Ovary (tissue), 9 donors: Measurements from ENCODE around the gene CHRNA5. TPM values are rescaled to one million over a fixed set of nuclear protein-coding genes. Genes with fewer than 3 reads are reported as not detected.
A peak's percentile ranks its signal among the peaks of the same experiment; 100 is the strongest.
"Not testable (repeated sequence)": the region's sequence is repeated elsewhere in the genome, so short reads cannot be mapped to it uniquely, and the experiment has no call there.

Source experiments
- DNase-seq, 5 donors: peaks; one replicate each; pipeline ENCODE4 v3.0.0-alpha.2; 2019 to 2020
- H3K27ac ChIP-seq, 2 donors: fragments of 200-600 bp; one replicate each; pipeline versions ENCODE4 v1.5.1 to v1.8.0; 2019 to 2022
- H3K27me3 ChIP-seq: fragments of 200-600 bp; one replicate; pipeline ENCODE4 v1.8.0; 2022
- H3K36me3 ChIP-seq: fragments of 200-600 bp; sonication (generic); one replicate; pipeline ENCODE4 v1.5.1; 2019
- H3K4me1 ChIP-seq: one replicate; pipeline ENCODE4 v1.8.1; 2013; ENCODE audit warnings: mild to moderate bottlenecking, moderate library complexity; ENCODE audit not compliant: insufficient read depth
- H3K4me3 ChIP-seq: fragments of 200-600 bp; sonication (generic); one replicate; pipeline ENCODE4 v1.5.1; 2017
- H3K9me3 ChIP-seq, 2 donors: fragments of 200-600 bp in 1 of 2; sonication (generic) in 1 of 2; one replicate each; pipeline versions ENCODE4 v1.5.1 to v1.8.1; 2013 to 2019; ENCODE audit warnings: mild to moderate bottlenecking in 1 of 2, moderate library complexity in 1 of 2
- CTCF ChIP-seq, 3 donors: fragments of 450-650 bp in 2 of 3; fragments of 200-600 bp in 1 of 3; IDR thresholded peaks; one replicate each; pipeline versions ENCODE4 v1.5.1 to v1.8.0; 2016 to 2022; ENCODE audit warnings: antibody characterized with exemption in 3 of 3, mild to moderate bottlenecking in 1 of 3
- EP300 ChIP-seq: sonication (generic); formaldehyde crosslinking; IDR thresholded peaks from one replicate; pipeline ENCODE4 v1.6.1; 2017; ENCODE audit warnings: antibody characterized with exemption
- POLR2A ChIP-seq: fragments of 450-650 bp; IDR thresholded peaks from one replicate; pipeline ENCODE4 v1.6.1; 2017; ENCODE audit warnings: antibody characterized with exemption, mild to moderate bottlenecking, moderate library complexity
- WGBS, 3 donors: extraction: QIAGEN DNeasy Blood & Tissue Kit in 1 of 3; methylation state at CpG; one replicate each; pipeline versions ENCODE4 v1.1.5 to v1.1.7; 2013 to 2017; 5-methylcytosine and 5-hydroxymethylcytosine counted together
- intact Hi-C, 4 donors: fragments of 100-400 bp; cut with DNase I; formaldehyde crosslinking; loops; one replicate each; pipeline versions ENCODE4 v1.11.0 to v1.15.1; 2022 to 2023
- polyA plus RNA-seq, 2 donors: library from polyadenylated mRNA; stranded (reverse); fragments of 200-250 nt in 1 of 2; fragments of 350-450 nt in 1 of 2; fragmentation: Illumina TruSeq in 1 of 2; extraction: RNeasy Lipid Tissue Mini Kit (QIAGEN cat#74804) in 1 of 2; gene quantifications; one replicate each; pipeline ENCODE4 v1.2.3, GENCODE V29; 2013 to 2014
- total RNA-seq, 7 donors: library from RNA; depleted of rRNA in 2 of 7; stranded (reverse); fragments of >200 nt in 2 of 7; fragmentation: NEBNext Ultra II Directional in 3 of 7; extraction: Animal tissue kit (Norgen Biotek cat#: 25700) in 3 of 7; gene quantifications; one replicate each; pipeline versions ENCODE4 v1.1.0 to v1.2.4, GENCODE V29; 2016 to 2023
- donor health status: DM: no; HTN: no; CAD: no; lungs with moderate emphysema.
- donor health status: DM: no; HTN: no; CAD: no.
- donor health status: Bipolar disorder and iron deficiency.
- donor health status: DM: yes; HTN: yes; CAD: no.
- donor health status: DM: no; HTN: no; CAD: no.
- donor health status: DM: yes; HTN: yes; CAD: no.

Gene CHRNA5
- total and polyA plus RNA-seq, 9 donors, result 0.42 to 2.2 (median 0.74) TPM

- H3K36me3 ChIP-seq, result no peaks in the 10 kb centered on the region
- no peak for DNase-seq
- no peak overlapping the region for H3K27ac ChIP-seq
- no peak for TF ChIP-seq EP300
- TF ChIP-seq POLR2A, result no peak
- TF ChIP-seq CTCF (IDR thresholded peaks at IDR 0.05), result no peak
- intact Hi-C loops, result no loop called here
- no peak overlapping the region for H3K4me3 ChIP-seq
- H3K9me3 ChIP-seq, result no peaks in the 10 kb centered on the region
- 69 to 81% (median 71%) methylated on average over 1 of the region's 1 CpG for WGBS, 3 donors
- H3K4me1 ChIP-seq, result no peaks in the 10 kb centered on the region
- no peaks in the 10 kb centered on the region for H3K27me3 ChIP-seq
Measured at GRCh38 chr15:78536134-78536533, 29.2 kb upstream of the CHRNA5 start.

DNA sequence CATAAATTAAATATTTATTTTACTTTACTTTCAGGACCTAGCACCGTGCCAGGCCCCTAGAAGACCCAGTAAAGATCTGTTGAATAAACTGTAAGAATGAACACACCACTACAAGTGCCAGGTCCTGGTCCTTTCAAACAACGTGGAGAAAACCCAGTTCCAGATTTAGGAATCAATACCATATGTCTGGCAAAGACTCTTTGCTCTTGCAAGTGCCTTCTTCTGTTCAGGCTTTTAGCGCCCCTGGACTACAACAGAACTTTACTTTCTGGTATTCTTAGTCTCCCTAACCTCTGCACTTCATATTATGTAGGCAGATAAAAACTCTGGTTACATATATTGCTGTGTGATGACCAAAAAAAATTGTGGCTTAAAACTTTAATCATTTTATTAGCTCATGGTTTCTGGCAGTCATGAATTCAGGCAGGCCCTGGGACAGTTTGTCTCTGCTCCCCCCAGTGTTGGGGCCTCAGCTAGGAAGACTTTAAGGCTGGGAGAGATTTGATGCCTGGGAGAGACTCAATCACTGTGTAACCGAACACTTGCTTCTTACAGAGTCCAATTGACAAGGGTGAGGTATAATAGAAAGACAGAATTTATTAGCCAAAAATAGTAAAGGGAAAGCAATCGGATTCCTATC, 27.9 kb upstream of the CHRNA5 start:
- 63 to 78% (median 76%) methylated on average over 5 of the region's 5 CpGs for WGBS, 3 donors
- Histone ChIP-seq H3K4me3 (no peak overlapping the region), H3K27ac (no peak overlapping the region), H3K27me3 (no peaks in the 10 kb centered on the region), H3K9me3 (no peaks in the 10 kb centered on the region), H3K36me3 (no peaks in the 10 kb centered on the region), H3K4me1 (no peaks in the 10 kb centered on the region)
- TF ChIP-seq POLR2A, result no peak
- no peak for TF ChIP-seq EP300
- TF ChIP-seq CTCF (IDR thresholded peaks at IDR 0.05), result no peak
- no peak for DNase-seq
- intact Hi-C loops, result no loop called here

GRCh38 chr15:78538358-78538757, 27.0 kb upstream of the CHRNA5 start:
- no peak for DNase-seq
- Histone ChIP-seq H3K36me3 (no peaks in the 10 kb centered on the region), H3K4me1 (peaks cover 2% of the 10 kb centered on the region), H3K4me3 (no peak overlapping the region), H3K9me3 (no peaks in the 10 kb centered on the region), H3K27ac (no peak overlapping the region), H3K27me3 (no peaks in the 10 kb centered on the region)
- 70 to 81% (median 81%) methylated on average over 1 of the region's 1 CpG for WGBS, 3 donors
- intact Hi-C loops, result no loop called here
- TF ChIP-seq EP300, result no peak

DNA sequence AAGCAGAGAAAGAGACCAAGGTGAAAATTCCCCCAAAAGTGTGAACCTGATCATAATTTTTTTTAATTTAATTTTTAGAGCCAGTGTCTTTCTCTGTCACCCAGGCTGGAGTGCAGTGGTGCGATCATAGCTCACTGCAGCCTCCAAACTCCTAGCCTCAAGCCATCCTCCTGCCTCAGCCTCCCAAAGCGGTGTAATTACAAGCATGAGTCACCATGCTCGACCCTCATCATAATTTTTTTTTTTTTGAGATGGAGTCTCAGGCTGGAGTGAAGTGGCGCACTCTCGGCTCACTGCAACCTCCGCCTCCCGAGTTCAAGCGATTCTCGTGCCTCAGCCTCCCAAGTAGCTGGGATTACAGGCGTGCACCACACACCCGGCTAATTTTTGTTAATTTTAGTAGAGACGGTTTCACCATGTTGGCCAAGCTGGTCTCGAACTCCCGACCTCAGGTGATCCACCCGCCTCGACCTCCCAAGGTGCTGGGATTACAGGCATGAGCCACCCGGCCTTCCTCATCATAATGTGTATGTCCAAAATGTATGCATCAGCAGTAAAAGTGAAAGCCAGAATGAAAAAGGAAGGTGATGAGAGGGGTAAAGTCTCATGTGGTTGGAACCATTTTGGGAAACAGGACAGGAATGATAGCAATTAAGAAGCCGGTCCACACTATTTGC, 25.7 kb upstream of the CHRNA5 start:
- 65 to 77% (median 76%) methylated on average over 18 of the region's 18 CpGs for WGBS, 3 donors
- intact Hi-C loops, result not testable (repeated sequence)

DNA sequence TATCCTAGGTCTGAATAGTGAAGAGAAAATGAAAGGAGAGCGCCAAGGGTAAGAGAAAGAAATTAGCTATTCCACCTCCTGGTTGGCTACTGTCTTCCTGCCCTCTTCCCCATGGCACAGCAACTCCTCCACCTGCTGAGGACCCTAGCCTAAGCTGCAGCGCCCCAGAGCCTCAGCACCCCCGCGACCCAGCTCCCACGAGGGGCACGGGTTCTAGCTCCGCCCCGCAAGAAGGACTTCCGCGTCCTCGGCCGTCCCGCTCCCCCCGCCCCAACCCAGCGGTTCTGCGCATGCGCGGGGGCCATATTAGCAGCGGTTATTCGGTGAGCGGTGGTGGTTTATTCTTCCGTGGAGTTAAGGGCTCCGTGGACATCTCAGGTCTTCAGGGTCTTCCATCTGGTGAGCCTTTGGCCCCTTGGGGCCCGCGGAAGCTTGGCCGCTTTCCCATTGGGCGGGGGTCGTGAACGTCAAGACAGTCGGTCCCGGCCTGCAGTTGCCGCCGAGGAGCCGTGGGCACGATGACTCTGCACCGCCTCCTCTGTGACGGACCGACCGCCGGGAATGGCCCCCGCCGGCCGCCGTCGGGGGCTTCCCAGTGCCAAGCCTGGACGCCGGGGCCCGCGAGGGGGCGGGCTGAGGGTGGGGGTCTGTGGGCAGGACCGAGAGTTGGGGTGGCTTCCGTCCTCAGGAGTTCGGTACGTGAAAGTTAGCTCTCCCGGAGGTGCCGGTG, 25.0 kb upstream of the CHRNA5 start, which contains the start of gene PSMA4:
TSS of gene PSMA4 (plus strand) at position 304 of the 730 bp plus-strand sequence. CDS start 1,484 bp downstream, outside the sequence.
- H3K27ac ChIP-seq, result peak within 1 kb of the TSS; percentile 82 to 92
- peak within 1 kb of the TSS; percentile 90 for H3K4me3 ChIP-seq
- H3K27me3 ChIP-seq, result no peaks in the 10 kb centered on the region
- H3K36me3 ChIP-seq, result no peaks in the 10 kb centered on the region
- no peaks in the 10 kb centered on the region for H3K9me3 ChIP-seq
- DNase-seq, result peak; percentile 91 to 96 (median 94)
- TF ChIP-seq EP300 (peak; percentile 4), POLR2A (peak; percentile 88), CTCF (IDR thresholded peaks at IDR 0.05) (no peak)
- 1 to 2% (median 1%) methylated on average over 45 to 56 of the region's 56 CpGs for WGBS, 3 donors
- H3K4me1 ChIP-seq, result peaks cover 2% of the 10 kb centered on the region
- intact Hi-C loops, result no loop called here

More for the DNA sequence above, 25.7 kb upstream of the CHRNA5 start:
- not testable (repeated sequence) for H3K4me1 ChIP-seq, H3K9me3 ChIP-seq, H3K27me3 ChIP-seq, H3K36me3 ChIP-seq
- peak overlapping the region; percentile 82 to 92 for H3K27ac ChIP-seq
- H3K4me3 ChIP-seq, result peak overlapping the region; percentile 90
- DNase-seq, result peak in 3 of 5 donors; percentile 19 to 38 (median 37)
